Neural cell (in vitro differentiated cells): ENCODE data around the gene ATXN10.

Experiments used
- EZH2 ChIP-seq: fragments of 200-600, 300-800 bp; shearing (Covaris generic), sonication (generic); IDR thresholded peaks from 2 replicates; pipeline ENCODE4 v1.6.1; 2014; ENCODE audit warnings: antibody characterized with exemption, low read length, borderline replicate concordance, mild to moderate bottlenecking; ENCODE audit not compliant: insufficient read depth, poor library complexity, severe bottlenecking
- TF ChIP-seq, protein P1 (sequence below): fragments of 450-650 bp; IDR thresholded peaks from 2 replicates; pipeline ENCODE4 v1.5.1; 2014; ENCODE audit warnings: antibody characterized with exemption, mild to moderate bottlenecking, moderate library complexity; ENCODE audit not compliant: poor library complexity, severe bottlenecking

DNA sequence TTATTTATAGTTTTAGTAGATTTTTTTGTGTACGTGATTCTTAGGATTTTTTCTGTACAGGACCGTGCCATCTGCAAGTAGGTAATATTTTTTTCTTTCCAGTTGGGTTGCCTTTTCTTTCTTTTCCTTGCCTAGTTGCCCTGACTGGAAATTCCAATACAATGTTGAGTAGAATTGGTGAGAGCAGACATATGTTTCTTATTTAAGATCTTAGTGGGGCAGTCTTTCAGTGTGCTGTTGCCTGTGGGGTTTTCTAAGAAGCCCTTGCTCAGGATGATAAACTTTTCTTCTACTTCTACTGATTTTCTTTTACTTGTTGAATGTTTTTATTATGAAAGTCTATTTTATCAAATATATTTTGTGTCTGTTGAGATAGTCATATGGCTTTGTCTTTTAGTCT, 33.0 kb downstream of the ATXN10 start:
- TF ChIP-seq, protein P1, sequence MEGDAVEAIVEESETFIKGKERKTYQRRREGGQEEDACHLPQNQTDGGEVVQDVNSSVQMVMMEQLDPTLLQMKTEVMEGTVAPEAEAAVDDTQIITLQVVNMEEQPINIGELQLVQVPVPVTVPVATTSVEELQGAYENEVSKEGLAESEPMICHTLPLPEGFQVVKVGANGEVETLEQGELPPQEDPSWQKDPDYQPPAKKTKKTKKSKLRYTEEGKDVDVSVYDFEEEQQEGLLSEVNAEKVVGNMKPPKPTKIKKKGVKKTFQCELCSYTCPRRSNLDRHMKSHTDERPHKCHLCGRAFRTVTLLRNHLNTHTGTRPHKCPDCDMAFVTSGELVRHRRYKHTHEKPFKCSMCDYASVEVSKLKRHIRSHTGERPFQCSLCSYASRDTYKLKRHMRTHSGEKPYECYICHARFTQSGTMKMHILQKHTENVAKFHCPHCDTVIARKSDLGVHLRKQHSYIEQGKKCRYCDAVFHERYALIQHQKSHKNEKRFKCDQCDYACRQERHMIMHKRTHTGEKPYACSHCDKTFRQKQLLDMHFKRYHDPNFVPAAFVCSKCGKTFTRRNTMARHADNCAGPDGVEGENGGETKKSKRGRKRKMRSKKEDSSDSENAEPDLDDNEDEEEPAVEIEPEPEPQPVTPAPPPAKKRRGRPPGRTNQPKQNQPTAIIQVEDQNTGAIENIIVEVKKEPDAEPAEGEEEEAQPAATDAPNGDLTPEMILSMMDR, result no peak
- TF ChIP-seq EZH2, result no peak
